Activated CD4-positive, alpha-beta T cell treated with anti-CD3 and anti-CD28 coated beads, Interleukin-10, Interleukin-2, amounts not matched to agents 100 ng/mL and 50 ng/mL, durations not matched to agents 16 hours and 8 hours (primary cell): ENCODE measurements around the gene NPR1.
"Not testable (repeated sequence)": the region's sequence is repeated elsewhere in the genome, so short reads cannot be mapped to it uniquely, and the experiment has no call there.

Experiments used
- DNase-seq: peaks from one replicate; pipeline ENCODE4 v3.0.0-alpha.2; 2020

NPR1 gene

GRCh38 chr1:153678519-153679336 lies at the start of gene NPR1:
Gene NPR1, plus strand, starts transcription at chr1:153678688. Its CDS starts 421 bp downstream, at chr1:153679109.
- DNase-seq: peak; percentile 19

DNA sequence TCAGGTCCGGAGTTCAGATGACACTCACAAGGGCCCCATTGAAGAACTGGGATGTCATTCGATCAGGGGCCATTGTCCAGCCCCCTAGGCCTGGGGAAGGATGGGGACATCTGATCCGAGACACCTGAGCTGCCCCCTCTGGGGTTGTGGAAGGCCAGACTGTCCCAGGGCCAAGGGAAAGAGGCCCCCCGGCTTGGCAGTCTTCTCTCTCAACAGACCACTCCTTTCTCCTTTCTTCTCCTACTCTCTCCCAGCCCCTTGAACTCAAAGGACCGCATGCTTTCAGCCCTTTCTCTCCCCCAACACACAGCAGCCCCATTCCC lies 49.2 kb upstream of the NPR1 start:
- no peak for DNase-seq

DNA sequence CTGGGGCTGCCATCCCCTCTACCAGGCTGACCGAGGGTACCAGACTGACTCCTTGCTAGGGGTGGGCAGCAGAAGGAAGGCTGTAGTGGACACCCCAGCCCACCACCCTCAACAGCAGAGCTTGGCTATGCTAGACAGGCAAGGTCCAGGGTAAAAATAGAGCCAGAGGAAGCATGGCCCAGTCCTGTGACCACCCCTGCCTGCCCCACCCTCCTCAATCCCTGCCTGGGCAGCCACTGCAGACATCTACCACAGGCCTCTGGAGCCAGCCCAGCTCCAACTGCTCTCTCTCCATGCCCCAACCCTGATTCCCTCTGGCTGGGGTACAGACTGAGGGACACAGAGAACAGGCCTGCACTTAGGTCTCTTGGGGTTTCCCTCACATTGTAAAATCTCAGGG lies 48.5 kb upstream of the NPR1 start:
- no peak for DNase-seq

GRCh38 chr1:153630384-153630783 lies 48.1 kb upstream of the NPR1 start:
- no peak for DNase-seq

- peak; percentile 21 for DNase-seq
Measured at GRCh38 chr1:153631047-153632022, 47.2 kb upstream of the NPR1 start.

GRCh38 chr1:153633161-153633753 lies 45.2 kb upstream of the NPR1 start:
- no peak for DNase-seq

DNA sequence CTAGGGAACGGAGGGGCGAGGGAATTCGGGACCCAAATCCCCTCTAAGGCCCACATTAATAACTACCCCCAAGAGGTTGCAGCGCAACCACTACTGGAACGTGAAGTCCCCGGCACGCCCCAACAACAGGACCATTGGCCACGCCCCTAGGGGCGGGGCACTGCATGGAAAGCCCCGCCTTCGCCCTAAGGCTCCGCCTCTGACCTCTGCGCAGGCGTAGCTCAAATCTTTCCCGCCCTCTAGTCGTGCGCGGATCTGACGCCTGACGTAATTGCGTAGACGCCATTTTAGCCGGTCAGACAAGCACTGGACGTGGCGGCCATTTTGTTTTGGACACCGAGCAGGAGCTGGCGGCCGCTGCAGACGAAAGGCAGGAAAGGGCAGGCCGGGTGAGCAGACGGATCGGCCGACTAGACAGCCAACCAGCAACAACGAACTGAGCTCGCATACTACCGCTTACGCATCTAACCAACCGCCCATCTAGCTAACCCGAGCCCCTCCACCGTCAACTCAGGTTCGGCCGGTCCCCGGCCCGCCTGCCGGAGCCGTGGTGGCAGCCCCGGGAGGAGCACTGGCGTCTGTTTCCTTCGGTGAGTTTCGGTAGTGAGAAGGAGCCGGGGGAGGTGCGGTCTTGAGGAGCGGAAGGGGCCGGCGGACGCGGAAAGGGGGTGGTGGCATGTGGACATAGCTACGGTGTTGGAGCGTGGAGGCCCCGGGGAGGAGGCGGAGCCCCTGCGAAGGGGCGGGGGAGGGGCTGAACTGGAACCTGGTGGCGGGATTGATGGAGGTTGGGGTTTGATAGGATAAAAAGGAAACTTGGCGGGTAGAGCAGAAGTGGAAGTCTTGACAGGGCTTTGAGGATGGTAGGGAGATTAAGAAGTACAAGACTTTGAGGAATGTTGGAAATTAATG lies 44.5 kb upstream of the NPR1 start, which contains the start of gene CHTOP:
TSS of gene CHTOP (plus strand) at position 313 of the 912 bp plus-strand sequence. CDS start 2,523 bp downstream, outside the sequence.
- peak; percentile 99 for DNase-seq

GRCh38 chr1:153635872-153636271 lies 42.6 kb upstream of the NPR1 start:
- no peak for DNase-seq

DNA sequence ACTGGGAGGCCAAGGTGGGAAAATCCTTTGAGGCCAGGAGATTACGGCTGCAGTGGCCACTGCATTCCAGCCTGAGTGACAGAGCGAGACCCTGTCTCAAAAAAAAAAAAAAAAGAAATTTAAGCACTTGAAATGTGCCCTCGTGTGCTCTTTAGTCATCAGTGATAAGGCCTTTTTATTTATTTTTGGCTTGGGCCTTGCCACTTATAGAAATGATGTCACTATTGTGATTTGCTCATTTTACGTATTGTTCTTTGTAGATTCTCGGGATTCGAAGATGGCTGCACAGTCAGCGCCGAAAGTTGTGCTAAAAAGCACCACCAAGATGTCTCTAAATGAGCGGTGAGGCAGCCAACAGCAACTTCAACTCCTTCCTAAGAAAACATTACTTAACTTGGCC lies 42.2 kb upstream of the NPR1 start:
- DNase-seq: no peak

DNA sequence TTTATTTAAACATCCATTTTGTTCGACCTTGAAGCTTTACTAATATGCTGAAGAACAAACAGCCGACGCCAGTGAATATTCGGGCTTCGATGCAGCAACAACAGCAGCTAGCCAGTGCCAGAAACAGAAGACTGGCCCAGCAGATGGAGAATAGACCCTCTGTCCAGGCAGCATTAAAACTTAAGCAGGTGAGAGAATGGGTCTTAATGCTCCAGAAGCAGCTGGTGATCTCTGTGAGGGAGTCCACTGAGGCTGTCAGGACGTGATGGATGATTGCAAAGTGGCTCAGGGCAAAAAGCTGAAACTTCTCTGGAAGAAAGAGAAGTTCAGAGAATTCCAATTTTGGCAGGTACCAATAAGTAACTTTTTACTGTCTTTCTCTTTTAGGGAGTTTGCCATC lies 40.2 kb upstream of the NPR1 start:
- DNase-seq: no peak

- no peak for DNase-seq
Measured at GRCh38 chr1:153639280-153639679, 39.2 kb upstream of the NPR1 start.

DNA sequence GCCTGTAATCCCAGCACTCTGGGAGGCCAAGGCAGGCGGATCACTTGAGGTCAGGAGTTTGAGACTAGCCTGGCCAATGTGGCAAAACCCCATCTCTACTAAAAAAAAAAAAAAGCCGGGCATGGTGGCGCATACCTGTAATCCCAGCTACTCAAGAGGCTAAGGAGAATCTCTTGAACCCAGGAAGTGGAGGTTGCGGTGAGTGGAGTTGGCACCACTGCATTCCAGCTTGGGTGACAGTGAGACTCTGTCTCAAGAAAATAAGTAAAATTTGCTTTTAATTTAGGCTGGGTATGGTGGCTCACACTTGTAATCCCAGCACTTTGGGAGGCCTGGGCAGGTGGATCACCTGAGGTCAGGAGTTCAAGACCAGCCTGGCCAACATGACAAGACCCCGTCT lies 38.3 kb upstream of the NPR1 start:
- not testable (repeated sequence) for DNase-seq

DNA sequence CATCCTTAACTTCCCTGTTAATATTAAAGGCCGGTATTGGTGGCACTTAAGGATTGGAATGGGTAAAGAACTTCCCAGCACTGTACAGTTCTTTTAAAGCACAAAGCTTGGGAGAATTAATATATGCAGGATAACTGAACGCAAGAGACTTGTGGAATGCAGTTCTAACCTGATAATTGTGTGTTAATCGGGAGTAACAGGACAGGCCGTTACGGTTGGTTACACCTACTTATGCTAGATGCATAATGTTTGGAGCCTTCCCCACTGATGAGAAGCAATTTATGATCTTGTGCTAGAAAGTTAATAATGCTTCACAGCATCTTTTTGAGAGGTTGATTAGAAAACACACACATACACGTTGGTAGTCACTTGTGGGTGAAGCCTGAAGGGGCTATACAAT lies 37.6 kb upstream of the NPR1 start:
- no peak for DNase-seq

DNA sequence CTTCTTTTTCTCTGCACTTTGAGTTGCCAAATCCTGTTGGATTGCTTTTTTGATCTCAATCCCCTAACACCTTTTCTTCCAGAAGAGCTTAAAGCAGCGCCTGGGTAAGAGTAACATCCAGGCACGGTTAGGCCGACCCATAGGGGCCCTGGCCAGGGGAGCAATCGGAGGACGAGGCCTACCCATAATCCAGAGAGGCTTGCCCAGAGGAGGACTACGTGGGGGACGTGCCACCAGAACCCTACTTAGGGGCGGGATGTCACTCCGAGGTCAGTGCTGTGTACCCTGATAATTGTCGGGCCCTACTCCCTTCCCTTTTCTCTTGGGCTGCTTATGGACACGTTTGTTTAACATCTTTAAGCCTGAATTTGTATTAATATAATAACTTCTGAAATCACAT lies 36.3 kb upstream of the NPR1 start:
- DNase-seq: no peak

GRCh38 chr1:153643100-153643499 lies 35.4 kb upstream of the NPR1 start:
- DNase-seq: no peak

DNA sequence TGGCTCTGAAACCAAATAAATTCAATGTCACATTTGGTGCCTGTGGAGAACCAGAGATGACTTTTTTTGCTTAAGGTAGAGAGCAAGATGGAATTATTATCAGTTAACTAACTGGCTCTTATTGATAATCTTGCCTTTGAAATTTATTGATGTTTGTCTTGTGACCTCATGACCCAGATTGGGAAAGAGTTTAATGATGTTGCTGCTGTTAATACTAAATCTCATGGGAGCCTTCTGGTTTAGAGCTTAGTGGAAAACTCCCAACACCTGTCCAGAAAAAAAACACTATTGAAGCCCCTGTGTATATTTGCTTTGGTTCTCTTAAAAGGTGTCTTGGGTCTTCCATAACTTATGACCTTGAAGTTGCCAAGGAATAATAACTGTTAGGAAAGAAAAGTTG lies 34.7 kb upstream of the NPR1 start:
- DNase-seq: no peak

GRCh38 chr1:153646672-153647345 lies 31.7 kb upstream of the NPR1 start:
- DNase-seq: no peak

DNA sequence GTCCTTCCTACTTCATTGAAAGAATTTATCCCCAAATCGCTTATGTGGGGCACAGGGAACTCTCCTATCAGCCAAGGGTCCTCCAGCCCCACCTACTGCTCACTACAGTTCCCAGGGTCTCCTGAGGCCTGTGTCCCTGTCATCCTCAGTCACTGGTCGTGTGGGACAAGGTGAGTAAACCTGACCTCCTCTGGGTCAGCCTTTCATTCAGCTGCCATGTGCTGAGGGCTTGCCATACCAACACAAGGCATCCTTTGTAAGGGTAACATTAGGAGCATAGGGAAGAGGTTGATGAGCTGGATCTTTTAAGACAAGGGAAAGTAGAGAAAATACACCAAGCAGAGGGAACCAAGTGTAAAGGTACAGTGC lies 31.2 kb upstream of the NPR1 start:
- DNase-seq: no peak

DNA sequence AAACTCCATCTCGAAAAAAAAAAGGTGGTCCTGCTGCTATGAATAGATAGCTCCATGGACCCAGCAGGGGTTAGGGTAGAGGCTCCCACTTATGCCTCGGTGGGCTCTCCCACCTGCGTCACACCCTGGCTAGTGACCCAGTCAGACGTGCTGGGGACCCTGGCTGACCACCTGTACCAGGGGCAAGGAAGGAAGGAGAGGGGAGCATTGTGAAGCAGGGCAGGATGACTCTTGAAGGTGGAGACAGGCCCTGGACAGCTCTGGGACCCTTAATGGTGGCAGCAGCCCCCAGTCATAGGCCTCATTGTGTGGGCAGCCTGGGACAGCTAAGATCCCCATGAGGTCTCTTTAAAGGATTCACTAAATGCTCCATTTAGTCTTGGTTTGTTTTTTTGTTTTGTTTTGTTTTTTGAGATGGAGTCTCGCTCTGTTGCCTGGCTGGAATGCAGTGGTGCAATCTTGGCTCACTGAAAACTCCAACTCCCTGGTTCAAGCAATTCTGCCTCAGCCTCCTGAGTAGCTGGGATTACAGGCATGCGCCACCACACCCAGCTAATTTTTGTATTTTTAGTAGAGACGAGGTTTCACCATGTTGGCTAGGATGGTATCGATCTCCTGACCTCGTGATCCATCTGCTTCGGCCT lies 30.4 kb upstream of the NPR1 start:
- no peak for DNase-seq

GRCh38 chr1:153649137-153649862 lies 29.2 kb upstream of the NPR1 start:
- DNase-seq: no peak

DNA sequence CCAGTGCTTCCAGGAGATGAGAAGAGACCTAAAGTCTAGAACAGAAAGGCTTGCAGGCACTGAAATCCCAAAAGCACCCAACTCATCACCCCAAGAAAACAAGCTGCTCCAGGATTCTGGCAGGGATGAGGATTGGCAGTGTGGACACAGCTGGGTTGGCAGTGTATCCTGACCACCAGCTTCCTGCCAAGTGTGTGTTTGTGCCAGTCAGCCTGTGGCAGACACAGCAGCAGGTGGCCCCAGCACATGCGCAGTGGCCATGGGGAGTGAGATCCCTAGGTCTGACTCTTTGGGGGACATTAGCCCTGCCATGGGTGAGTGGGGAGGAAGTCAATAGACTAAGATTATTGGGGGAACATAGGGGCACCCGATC lies 28.6 kb upstream of the NPR1 start:
- no peak for DNase-seq
